ENCODE measurements around the gene STMN3.
A peak's percentile ranks its signal among the peaks of the same experiment; 100 is the strongest.

STMN3 gene

DNA sequence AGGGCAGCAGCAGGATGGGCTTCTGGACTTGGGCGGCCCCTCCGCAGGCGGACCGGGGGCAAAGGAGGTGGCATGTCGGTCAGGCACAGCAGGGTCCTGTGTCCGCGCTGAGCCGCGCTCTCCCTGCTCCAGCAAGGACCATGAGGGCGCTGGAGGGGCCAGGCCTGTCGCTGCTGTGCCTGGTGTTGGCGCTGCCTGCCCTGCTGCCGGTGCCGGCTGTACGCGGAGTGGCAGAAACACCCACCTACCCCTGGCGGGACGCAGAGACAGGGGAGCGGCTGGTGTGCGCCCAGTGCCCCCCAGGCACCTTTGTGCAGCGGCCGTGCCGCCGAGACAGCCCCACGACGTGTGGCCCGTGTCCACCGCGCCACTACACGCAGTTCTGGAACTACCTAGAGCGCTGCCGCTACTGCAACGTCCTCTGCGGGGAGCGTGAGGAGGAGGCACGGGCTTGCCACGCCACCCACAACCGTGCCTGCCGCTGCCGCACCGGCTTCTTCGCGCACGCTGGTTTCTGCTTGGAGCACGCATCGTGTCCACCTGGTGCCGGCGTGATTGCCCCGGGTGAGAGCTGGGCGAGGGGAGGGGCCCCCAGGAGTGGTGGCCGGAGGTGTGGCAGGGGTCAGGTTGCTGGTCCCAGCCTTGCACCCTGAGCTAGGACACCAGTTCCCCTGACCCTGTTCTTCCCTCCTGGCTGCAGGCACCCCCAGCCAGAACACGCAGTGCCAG, 43.6 kb upstream of the STMN3 start, which contains the start of gene TNFRSF6B:
Gene TNFRSF6B, plus strand, starts transcription at position 25 of the 729 bp plus-strand sequence. Its CDS starts 116 bp downstream, at position 141.
- no peak for TF ChIP-seq TAF1 (IDR thresholded peaks at IDR 0.05; ENCODE audit: borderline replicate concordance, insufficient read depth, low read length)
- no peak; the same call in 1 of the 2 replicates for TF ChIP-seq POLR2AphosphoS5 (IDR thresholded peaks at IDR 0.05; ENCODE audit: low read depth, low read length)
- TF ChIP-seq FOXP2 (optimal IDR thresholded peaks at IDR 0.05; ENCODE audit: borderline replicate concordance, extremely low read depth, extremely low read length, insufficient read depth), result no peak
- no peak for TF ChIP-seq REST (IDR thresholded peaks at IDR 0.05; ENCODE audit: insufficient read depth in 1 of 2, low read depth in 2 of 2, low read length in 2 of 2)
- TF ChIP-seq SIN3A (IDR thresholded peaks at IDR 0.05; ENCODE audit: borderline replicate concordance, insufficient read depth, low read length), result no peak

GRCh38 chr20:63696306-63696627, 43.0 kb upstream of the STMN3 start:
- 0 out of 4 replicates have a peak, but pooled peaks have one; percentile 11 to 45 for TF ChIP-seq REST (IDR thresholded peaks at IDR 0.05; ENCODE audit: insufficient read depth in 1 of 2, low read depth in 2 of 2, low read length in 2 of 2)
- TF ChIP-seq FOXP2 (optimal IDR thresholded peaks at IDR 0.05; ENCODE audit: borderline replicate concordance, extremely low read depth, extremely low read length, insufficient read depth), result no peak

- no peak for TF ChIP-seq TAF1 (IDR thresholded peaks at IDR 0.05; ENCODE audit: borderline replicate concordance, insufficient read depth, low read length)
- TF ChIP-seq FOXP2 (optimal IDR thresholded peaks at IDR 0.05; ENCODE audit: borderline replicate concordance, extremely low read depth, extremely low read length, insufficient read depth), result no peak
- no peak; the same call in 1 of the 2 replicates for TF ChIP-seq SIN3A (IDR thresholded peaks at IDR 0.05; ENCODE audit: borderline replicate concordance, insufficient read depth, low read length)
- no peak for TF ChIP-seq REST (IDR thresholded peaks at IDR 0.05; ENCODE audit: insufficient read depth in 1 of 2, low read depth in 2 of 2, low read length in 2 of 2)
- TF ChIP-seq POLR2AphosphoS5 (IDR thresholded peaks at IDR 0.05; ENCODE audit: low read depth, low read length), result no peak
Observed at GRCh38 chr20:63695424-63696305, 42.4 kb upstream of the STMN3 start.

DNA sequence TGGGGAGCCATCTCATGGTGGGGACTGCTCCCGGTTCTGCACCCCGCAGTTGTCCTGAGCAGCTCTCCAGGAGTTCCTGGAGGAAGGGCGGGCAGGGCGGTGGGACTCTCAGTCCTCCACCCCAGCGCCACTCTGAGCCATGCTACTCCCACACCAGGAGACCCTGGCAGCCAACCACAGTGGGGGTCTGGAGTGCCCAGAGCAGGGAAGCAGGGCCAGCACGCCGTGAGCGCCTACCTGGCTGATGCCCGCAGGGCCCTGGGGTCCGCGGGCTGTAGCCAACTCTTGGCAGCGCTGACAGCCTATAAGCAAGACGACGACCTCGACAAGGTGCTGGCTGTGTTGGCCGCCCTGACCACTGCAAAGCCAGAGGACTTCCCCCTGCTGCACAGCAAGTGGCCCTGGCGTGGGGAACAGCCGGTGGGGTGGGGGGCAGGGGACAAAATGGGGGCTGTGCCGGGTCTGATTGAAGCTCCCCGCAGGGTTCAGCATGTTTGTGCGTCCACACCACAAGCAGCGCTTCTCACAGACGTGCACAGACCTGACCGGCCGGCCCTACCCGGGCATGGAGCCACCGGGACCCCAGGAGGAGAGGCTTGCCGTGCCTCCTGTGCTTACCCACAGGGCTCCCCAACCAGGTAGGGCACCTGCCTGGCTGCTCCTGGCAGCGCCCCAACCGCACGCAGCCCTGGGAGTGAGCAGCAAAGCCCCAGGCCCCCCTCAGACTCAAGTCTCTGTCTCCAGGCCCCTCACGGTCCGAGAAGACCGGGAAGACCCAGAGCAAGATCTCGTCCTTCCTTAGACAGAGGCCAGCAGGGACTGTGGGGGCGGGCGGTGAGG, 41.6 kb upstream of the STMN3 start:
- TF ChIP-seq POLR2AphosphoS5 (IDR thresholded peaks at IDR 0.05; ENCODE audit: low read depth, low read length), result 0 out of 2 replicates have a peak, but pooled peaks have one; percentile 17
- TF ChIP-seq TAF1 (IDR thresholded peaks at IDR 0.05; ENCODE audit: borderline replicate concordance, insufficient read depth, low read length), result no peak
- no peak for TF ChIP-seq FOXP2 (optimal IDR thresholded peaks at IDR 0.05; ENCODE audit: borderline replicate concordance, extremely low read depth, extremely low read length, insufficient read depth)
- TF ChIP-seq SIN3A (IDR thresholded peaks at IDR 0.05; ENCODE audit: borderline replicate concordance, insufficient read depth, low read length), result no peak
- no peak for TF ChIP-seq REST (IDR thresholded peaks at IDR 0.05; ENCODE audit: insufficient read depth in 1 of 2, low read depth in 2 of 2, low read length in 2 of 2)

Data from PFSK-1 (cell line).